SK-N-SH (cell line): ENCODE measurements around the gene ZNF132. TPM values are rescaled to one million over a fixed set of nuclear protein-coding genes. Genes with fewer than 3 reads are reported as not detected.

Experiments
- CTCF ChIA-PET: fragments of 300-600, 350-600 bp; formaldehyde crosslinking; extraction: SDS; loops from one replicate; lab custom pipeline; 2021; lab: Yijun Ruan, JAX
- POLR2A ChIA-PET: fragments of 350-600 bp; sonication (Branson Sonifier 250); formaldehyde crosslinking; extraction: SDS; loops from one replicate; lab custom pipeline; 2020; ENCODE audit warnings: antibody characterized with exemption, inconsistent platforms; lab: Yijun Ruan, JAX
- DNase-seq: peaks from one replicate; pipeline ENCODE4 v3.0.0; 2012
- H2AFZ ChIP-seq: fragments of 200-600 bp; sonication (generic); 2 replicates; pipeline ENCODE4 v1.8.1; 2016; ENCODE audit warnings: antibody characterized with exemption, mild to moderate bottlenecking, low read depth
- H3F3A ChIP-seq: fragments of 200-600 bp; sonication (generic); replicated peaks from 2 replicates; pipeline ENCODE3; 2016; ENCODE audit warnings: antibody characterized with exemption, mild to moderate bottlenecking; ENCODE audit not compliant: insufficient read depth
- H3K27ac ChIP-seq, 2 experiments: fragments of 200-500 bp in 1 of 2; fragments of 200-600 bp in 1 of 2; sonication (Bioruptor generic) in 1 of 2; sonication (generic), shearing (Covaris generic) in 1 of 2; 2 replicates each; pipeline versions ENCODE4 v1.5.1 to v1.6.1; 2014 to 2016; ENCODE audit warnings: low read depth in 2 of 2, inconsistent platforms in 1 of 2, low read length in 1 of 2, mild to moderate bottlenecking in 1 of 2, mixed read lengths in 1 of 2
- H3K27me3 ChIP-seq: fragments of 200-600 bp; sonication (generic), shearing (Covaris generic); 2 replicates; pipeline ENCODE4 v1.6.1; 2016; ENCODE audit warnings: mixed run types; ENCODE audit not compliant: insufficient read depth
- H3K36me3 ChIP-seq, 2 experiments: fragments of 200-500 bp in 1 of 2; fragments of 200-600 bp in 1 of 2; sonication (Bioruptor generic) in 1 of 2; sonication (generic) in 1 of 2; replicated peaks in 1 of 2; 2 replicates each; pipeline versions ENCODE3 to v1.5.1; 2014 to 2016; ENCODE audit warnings: low read length in 1 of 2, mild to moderate bottlenecking in 1 of 2; ENCODE audit not compliant: insufficient read depth in 2 of 2, control insufficient read depth in 1 of 2
- H3K4me1 ChIP-seq, 2 experiments: fragments of 200-500 bp in 1 of 2; fragments of 200-600 bp in 1 of 2; sonication (Bioruptor generic) in 1 of 2; sonication (generic), shearing (Covaris generic) in 1 of 2; 2 replicates each; pipeline versions ENCODE4 v1.5.1 to v1.6.1; 2014 to 2016; ENCODE audit warnings: low read depth in 1 of 2, low read length in 1 of 2, mixed run types in 1 of 2; ENCODE audit not compliant: insufficient read depth in 2 of 2, control insufficient read depth in 1 of 2
- H3K4me2 ChIP-seq: fragments of 200-600 bp; sonication (generic), shearing (Covaris generic); 2 replicates; pipeline ENCODE4 v1.6.1; 2017; ENCODE audit warnings: mixed run types
- H3K4me3 ChIP-seq, 2 experiments: fragments of 200-500 bp in 1 of 2; fragments of 200-600 bp in 1 of 2; sonication (Bioruptor generic) in 1 of 2; sonication (generic), shearing (Covaris generic) in 1 of 2; 2 replicates each; pipeline versions ENCODE4 v1.5.1 to v1.8.1; 2014 to 2016; ENCODE audit warnings: low read depth in 2 of 2, inconsistent platforms in 1 of 2, low read length in 1 of 2, mild to moderate bottlenecking in 1 of 2, mixed read lengths in 1 of 2, moderate library complexity in 1 of 2
- H3K79me2 ChIP-seq: fragments of 200-600 bp; sonication (generic); 2 replicates; pipeline ENCODE4 v1.8.1; 2017; ENCODE audit warnings: mild to moderate bottlenecking; ENCODE audit not compliant: insufficient read depth
- H3K9ac ChIP-seq: fragments of 200-600 bp; sonication (generic); 2 replicates; pipeline ENCODE4 v1.6.1; 2017; ENCODE audit warnings: mixed run types
- H3K9me2 ChIP-seq: fragments of 200-600 bp; sonication (generic); 2 replicates; pipeline ENCODE4 v1.6.1; 2017; ENCODE audit warnings: mixed run types
- H3K9me3 ChIP-seq: fragments of 200-600 bp; sonication (generic); 2 replicates; pipeline ENCODE4 v1.6.1; 2017; ENCODE audit warnings: mixed run types, mild to moderate bottlenecking, moderate library complexity
- H4K20me1 ChIP-seq: fragments of 200-600 bp; sonication (generic); 2 replicates; pipeline ENCODE4 v1.6.1; 2017; ENCODE audit warnings: mild to moderate bottlenecking, mixed run types; ENCODE audit not compliant: insufficient read depth
- CHD2 ChIP-seq: fragments of 150-350 bp; IDR thresholded peaks from 2 replicates; pipeline ENCODE4 v1.6.1; 2018; ENCODE audit warnings: low read length; ENCODE audit not compliant: partially characterized antibody
- MXI1 ChIP-seq: IDR thresholded peaks from 2 replicates; pipeline ENCODE4 v1.6.1; 2012; ENCODE audit warnings: mild to moderate bottlenecking, low read depth, low read length, improper control_type of control experiment
- POLR2AphosphoS5 ChIP-seq: IDR thresholded peaks from 2 replicates; pipeline ENCODE4 v1.6.1; 2012; ENCODE audit warnings: low read depth, low read length
- RAD21 ChIP-seq: IDR thresholded peaks from 2 replicates; pipeline ENCODE4 v1.6.1; 2012; ENCODE audit warnings: mild to moderate bottlenecking, low read length
- RFX5 ChIP-seq: IDR thresholded peaks from 2 replicates; pipeline ENCODE4 v1.6.1; 2012; ENCODE audit warnings: mild to moderate bottlenecking, improper control_type of control experiment, low read length
- TAF1 ChIP-seq: IDR thresholded peaks from 2 replicates; pipeline ENCODE4 v1.6.1; 2012; ENCODE audit warnings: low read depth, mild to moderate bottlenecking, low read length, moderate library complexity, borderline replicate concordance
- TEAD4 ChIP-seq: IDR thresholded peaks from 2 replicates; pipeline ENCODE4 v1.4.0; 2012; ENCODE audit warnings: mild to moderate bottlenecking, borderline replicate concordance; ENCODE audit not compliant: insufficient read depth
- USF1 ChIP-seq: IDR thresholded peaks from 2 replicates; pipeline ENCODE4 v1.4.0; 2012; ENCODE audit warnings: low read depth, borderline replicate concordance
- USF2 ChIP-seq: fragments of 150-350 bp; IDR thresholded peaks from 2 replicates; pipeline ENCODE4 v1.6.1; 2017; ENCODE audit warnings: antibody characterized with exemption, low read length, low read depth, borderline replicate concordance
- YY1 ChIP-seq: IDR thresholded peaks from 2 replicates; pipeline ENCODE4 v1.4.0; 2012; ENCODE audit warnings: low read depth, mild to moderate bottlenecking
- WGBS: methylation state at CpG from one replicate; pipeline ENCODE4 v1.1.6; 2017; ENCODE audit warnings: low lambda C conversion rate; 5-methylcytosine and 5-hydroxymethylcytosine counted together
- polyA plus RNA-seq, 3 experiments: library from polyadenylated mRNA; depleted of rRNA; stranded (reverse); fragments of >200 nt; gene quantifications; 2 replicates each; pipeline ENCODE4 v1.2.3, GENCODE V29; 2012

Gene ZNF132
- polyA plus RNA-seq, 1 of the 3 experiments (the other 2 are of a cell fraction), result 1.3 TPM

- Histone ChIP-seq H3K9me3 (no peaks in the 10 kb centered on the region), H3K27ac (no peak overlapping the region), H3K9me2 (no peaks in the 10 kb centered on the region), H4K20me1 (peaks cover 13% of the 10 kb centered on the region; the same call in 1 of the 2 replicates), H3K27me3 (no peaks in the 10 kb centered on the region), H2AFZ (no peak overlapping the region), H3K4me2 (no peak overlapping the region), H3K4me1 (peaks cover 0 to 14% of the 10 kb centered on the region in 2 experiments; a peak in 1 of 4 replicates), H3K9ac (no peak overlapping the region), H3F3A (peaks cover 10% of the 10 kb centered on the region), H3K4me3 (no peak overlapping the region), H3K79me2 (peaks cover 25% of the 10 kb centered on the region), H3K36me3 (peaks cover 0 to 35% of the 10 kb centered on the region in 2 experiments)
- ChIA-PET POLR2A (interaction anchor here (1.2 kb wide), 1 partner anchor 18 kb away, joined by 3 read pairs; no protein-coding TSS in a partner anchor), CTCF (interaction anchor here (0.6 to 1.7 kb wide), 2 partner anchors 49 to 1917 kb away, joined by 3 to 4 read pairs; no protein-coding TSS in a partner anchor)
- WGBS, result 97% methylated on average over 14 of the region's 17 CpGs
- DNase-seq, result peak; percentile 5
- TF ChIP-seq TAF1 (no peak), POLR2AphosphoS5 (no peak), USF2 (no peak), RAD21 (no peak), TEAD4 (no peak), CHD2 (no peak), YY1 (no peak)
These were observed 29.5 kb upstream of the ZNF132 start for GRCh38 chr19:58469241-58470013.

GRCh38 chr19:58468216-58468839 lies 28.4 kb upstream of the ZNF132 start:
- DNase-seq, result no peak
- Histone ChIP-seq H2AFZ (no peak overlapping the region), H3F3A (peaks cover 3% of the 10 kb centered on the region), H3K9ac (no peak overlapping the region), H4K20me1 (peaks cover 13% of the 10 kb centered on the region; the same call in 1 of the 2 replicates), H3K27me3 (no peaks in the 10 kb centered on the region), H3K4me2 (peak overlapping the region; percentile 73), H3K9me2 (no peaks in the 10 kb centered on the region), H3K79me2 (peaks cover 25% of the 10 kb centered on the region), H3K36me3 (peaks cover 0 to 33% of the 10 kb centered on the region in 2 experiments), H3K27ac (no peak overlapping the region; a peak in 1 of 4 replicates), H3K9me3 (no peaks in the 10 kb centered on the region), H3K4me3 (peak overlapping the region; percentile 30 to 86), H3K4me1 (peaks cover 0 to 12% of the 10 kb centered on the region in 2 experiments; a peak in 1 of 4 replicates)
- 48% methylated on average over 5 of the region's 5 CpGs for WGBS
- no peak for TF ChIP-seq YY1
- no peak for TF ChIP-seq USF1
- no peak for TF ChIP-seq USF2
- no peak for TF ChIP-seq RFX5
- no peak for TF ChIP-seq MXI1
- ChIA-PET POLR2A (interaction anchor here (1.2 kb wide), 1 partner anchor 17 kb away, joined by 3 read pairs; no protein-coding TSS in a partner anchor), CTCF (interaction anchor here (1.7 kb wide), 1 partner anchor 50 kb away, joined by 4 read pairs; no protein-coding TSS in a partner anchor)
